ENCODE data around the gene FHAD1.

The FHAD1 gene

GRCh38 chr1:15246960-15247614, at the start of gene FHAD1:
TSS of gene FHAD1 (plus strand) at chr1:15247223. CDS start at chr1:15251785, 4,562 bp downstream.
- peak within 1 kb of the TSS; percentile 75 for H3K27ac Mint-ChIP-seq
- peaks cover 61% of the 10 kb centered on the region for H3K4me1 Mint-ChIP-seq (ENCODE audit: low read depth)
- H3K9me3 Mint-ChIP-seq (ENCODE audit: low read depth) = no peaks in the 10 kb centered on the region
- peaks cover 2% of the 10 kb centered on the region for H3K36me3 Mint-ChIP-seq
- H3K4me3 Mint-ChIP-seq = peak within 1 kb of the TSS; percentile 80
- peaks cover 24% of the 10 kb centered on the region for H3K27me3 Mint-ChIP-seq

- no peak overlapping the region for H3K27ac Mint-ChIP-seq
- H3K4me3 Mint-ChIP-seq = no peak overlapping the region
- no peaks in the 10 kb centered on the region for H3K36me3 Mint-ChIP-seq
- peaks cover 6% of the 10 kb centered on the region for H3K27me3 Mint-ChIP-seq
- H3K4me1 Mint-ChIP-seq (ENCODE audit: low read depth) = no peaks in the 10 kb centered on the region
- no peaks in the 10 kb centered on the region for H3K9me3 Mint-ChIP-seq (ENCODE audit: low read depth)
Observed at GRCh38 chr1:15197591-15198447, 49.2 kb upstream of the FHAD1 start.

GRCh38 chr1:15198684-15199083, 48.3 kb upstream of the FHAD1 start:
- Mint-ChIP-seq H3K27me3 (peaks cover 6% of the 10 kb centered on the region), H3K27ac (no peak overlapping the region), H3K4me1 (ENCODE audit: low read depth) (no peaks in the 10 kb centered on the region), H3K9me3 (ENCODE audit: low read depth) (no peaks in the 10 kb centered on the region), H3K36me3 (no peaks in the 10 kb centered on the region), H3K4me3 (no peak overlapping the region)

GRCh38 chr1:15201221-15201620, 45.8 kb upstream of the FHAD1 start:
- Mint-ChIP-seq H3K27me3 (peaks cover 4% of the 10 kb centered on the region), H3K36me3 (no peaks in the 10 kb centered on the region), H3K4me3 (no peak overlapping the region), H3K9me3 (ENCODE audit: low read depth) (no peaks in the 10 kb centered on the region), H3K4me1 (ENCODE audit: low read depth) (no peaks in the 10 kb centered on the region), H3K27ac (no peak overlapping the region)

- Mint-ChIP-seq H3K9me3 (ENCODE audit: low read depth) (no peaks in the 10 kb centered on the region), H3K36me3 (no peaks in the 10 kb centered on the region), H3K4me1 (ENCODE audit: low read depth) (no peaks in the 10 kb centered on the region), H3K27me3 (peaks cover 4% of the 10 kb centered on the region), H3K4me3 (no peak overlapping the region), H3K27ac (no peak overlapping the region)
Observed at GRCh38 chr1:15201849-15202551, 45.0 kb upstream of the FHAD1 start.

- peaks cover 2% of the 10 kb centered on the region for H3K27me3 Mint-ChIP-seq
- H3K4me3 Mint-ChIP-seq = no peak overlapping the region
- no peaks in the 10 kb centered on the region for H3K4me1 Mint-ChIP-seq (ENCODE audit: low read depth)
- H3K9me3 Mint-ChIP-seq (ENCODE audit: low read depth) = no peaks in the 10 kb centered on the region
- no peaks in the 10 kb centered on the region for H3K36me3 Mint-ChIP-seq
- H3K27ac Mint-ChIP-seq = no peak overlapping the region
Observed at GRCh38 chr1:15204931-15205330, 42.1 kb upstream of the FHAD1 start.

GRCh38 chr1:15205586-15206346, 41.3 kb upstream of the FHAD1 start:
- Mint-ChIP-seq H3K4me3 (no peak overlapping the region), H3K27me3 (peaks cover 3% of the 10 kb centered on the region), H3K27ac (no peak overlapping the region), H3K36me3 (no peaks in the 10 kb centered on the region), H3K4me1 (ENCODE audit: low read depth) (no peaks in the 10 kb centered on the region), H3K9me3 (ENCODE audit: low read depth) (no peaks in the 10 kb centered on the region)

- Mint-ChIP-seq H3K9me3 (ENCODE audit: low read depth) (no peaks in the 10 kb centered on the region), H3K27ac (no peak overlapping the region), H3K36me3 (no peaks in the 10 kb centered on the region), H3K4me3 (no peak overlapping the region), H3K4me1 (ENCODE audit: low read depth) (no peaks in the 10 kb centered on the region), H3K27me3 (peaks cover 3% of the 10 kb centered on the region)
Observed at GRCh38 chr1:15206418-15207030, 40.5 kb upstream of the FHAD1 start.

GRCh38 chr1:15207031-15207828, 39.8 kb upstream of the FHAD1 start:
- no peaks in the 10 kb centered on the region for H3K9me3 Mint-ChIP-seq (ENCODE audit: low read depth)
- peaks cover 3% of the 10 kb centered on the region for H3K27me3 Mint-ChIP-seq
- no peak overlapping the region for H3K27ac Mint-ChIP-seq
- H3K4me1 Mint-ChIP-seq (ENCODE audit: low read depth) = no peaks in the 10 kb centered on the region
- H3K4me3 Mint-ChIP-seq = no peak overlapping the region
- H3K36me3 Mint-ChIP-seq = no peaks in the 10 kb centered on the region

GRCh38 chr1:15207829-15208429, 39.1 kb upstream of the FHAD1 start:
- H3K27me3 Mint-ChIP-seq = peaks cover 4% of the 10 kb centered on the region
- H3K36me3 Mint-ChIP-seq = no peaks in the 10 kb centered on the region
- H3K4me3 Mint-ChIP-seq = no peak overlapping the region
- no peaks in the 10 kb centered on the region for H3K4me1 Mint-ChIP-seq (ENCODE audit: low read depth)
- H3K27ac Mint-ChIP-seq = no peak overlapping the region
- H3K9me3 Mint-ChIP-seq (ENCODE audit: low read depth) = no peaks in the 10 kb centered on the region

GRCh38 chr1:15210651-15211375, 36.2 kb upstream of the FHAD1 start:
- Mint-ChIP-seq H3K36me3 (no peaks in the 10 kb centered on the region), H3K9me3 (ENCODE audit: low read depth) (no peaks in the 10 kb centered on the region), H3K4me1 (ENCODE audit: low read depth) (no peaks in the 10 kb centered on the region), H3K27ac (no peak overlapping the region), H3K4me3 (no peak overlapping the region), H3K27me3 (peaks cover 4% of the 10 kb centered on the region)

- H3K9me3 Mint-ChIP-seq (ENCODE audit: low read depth) = no peaks in the 10 kb centered on the region
- H3K27me3 Mint-ChIP-seq = peaks cover 4% of the 10 kb centered on the region
- H3K4me1 Mint-ChIP-seq (ENCODE audit: low read depth) = no peaks in the 10 kb centered on the region
- no peak overlapping the region for H3K4me3 Mint-ChIP-seq
- H3K27ac Mint-ChIP-seq = no peak overlapping the region
- no peaks in the 10 kb centered on the region for H3K36me3 Mint-ChIP-seq
Observed at GRCh38 chr1:15211424-15211823, 35.6 kb upstream of the FHAD1 start.
